Medulla oblongata (tissue), 1 donor: ENCODE data around the gene MTG1.

Source experiments
- DNase-seq: peaks from one replicate; pipeline ENCODE4 v3.0.0-alpha.2; 2015; ENCODE audit errors: extremely low spot score

Gene MTG1

GRCh38 chr10:133394064-133394663, at the start of gene MTG1:
MTG1 (plus strand) TSS chr10:133394157; CDS start chr10:133394221, 64 bp downstream.
- peak; percentile 97 for DNase-seq

GRCh38 chr10:133344236-133344635, 49.7 kb upstream of the MTG1 start:
- no peak for DNase-seq

GRCh38 chr10:133346413-133346812, 47.5 kb upstream of the MTG1 start:
- DNase-seq, result no peak

GRCh38 chr10:133347710-133348517, 46.0 kb upstream of the MTG1 start:
- DNase-seq, result no peak

GRCh38 chr10:133349160-133349568, 44.8 kb upstream of the MTG1 start:
- no peak for DNase-seq

GRCh38 chr10:133349577-133350011, 44.4 kb upstream of the MTG1 start:
- DNase-seq, result no peak

GRCh38 chr10:133350283-133350949, 43.5 kb upstream of the MTG1 start:
- DNase-seq, result no peak

GRCh38 chr10:133350950-133351329, 43.0 kb upstream of the MTG1 start:
- no peak for DNase-seq

- no peak for DNase-seq
Observed at GRCh38 chr10:133351408-133352318, 42.3 kb upstream of the MTG1 start.

- DNase-seq, result no peak
Observed at GRCh38 chr10:133353202-133353959, 40.6 kb upstream of the MTG1 start.

- DNase-seq, result no peak
Observed at GRCh38 chr10:133353988-133354605, 39.9 kb upstream of the MTG1 start.

GRCh38 chr10:133354672-133355240, 39.2 kb upstream of the MTG1 start:
- DNase-seq, result no peak

GRCh38 chr10:133355266-133355665, 38.7 kb upstream of the MTG1 start:
- DNase-seq, result no peak

- DNase-seq, result no peak
Observed at GRCh38 chr10:133355991-133356390, 38.0 kb upstream of the MTG1 start.

GRCh38 chr10:133356549-133357284, 37.2 kb upstream of the MTG1 start:
- no peak for DNase-seq

GRCh38 chr10:133357285-133358161, 36.4 kb upstream of the MTG1 start, which contains the start of gene FUOM:
FUOM (minus strand) TSS chr10:133358019; CDS start chr10:133358007, 12 bp downstream.
- DNase-seq, result peak; percentile 45

GRCh38 chr10:133358162-133358924, 35.6 kb upstream of the MTG1 start:
- DNase-seq, result no peak

GRCh38 chr10:133358925-133359310, 35.0 kb upstream of the MTG1 start:
- DNase-seq, result no peak
